Fibroblast of the aortic adventitia (primary cell): ENCODE data around the gene CMC1. TPM values are rescaled to one million over a fixed set of nuclear protein-coding genes. Genes with fewer than 3 reads are reported as not detected.

Experiments
- DNase-seq: peaks from one replicate; pipeline ENCODE4 v3.0.0-alpha.2; 2010; ENCODE audit warnings: low read depth
- H3K4me3 ChIP-seq: 2 replicates; pipeline ENCODE4 v1.5.1; 2011; ENCODE audit warnings: low read depth, mild to moderate bottlenecking, control low read depth, low read length, moderate library complexity
- CTCF ChIP-seq: IDR thresholded peaks from 2 replicates; pipeline ENCODE4 v1.5.1; 2011; ENCODE audit warnings: mild to moderate bottlenecking, low read length, control low read depth, inconsistent platforms; ENCODE audit not compliant: insufficient read depth
- total RNA-seq: library from RNA; depleted of rRNA; stranded (reverse); fragments of >200 nt; gene quantifications from 2 replicates; pipeline ENCODE4 v1.2.3, GENCODE V29; 2012; ENCODE audit warnings: low replicate concordance

Gene CMC1
- total RNA-seq, 1 donor: 8.5 TPM

- peak; percentile 94 for DNase-seq
- peak within 1 kb of the TSS; percentile 82 for H3K4me3 ChIP-seq
- no peak for TF ChIP-seq CTCF
Measured at GRCh38 chr3:28348629-28349468, 107.4 kb downstream of the CMC1 start, which contains the start of the genes AZI2 and ZCWPW2. AZI2 (minus strand) TSS chr3:28348824; CDS start chr3:28340617, 8,207 bp downstream. ZCWPW2 (plus strand) TSS chr3:28348721; CDS start chr3:28413069, 64,348 bp downstream.

- DNase-seq: no peak
- TF ChIP-seq CTCF: no peak
- H3K4me3 ChIP-seq: peak overlapping the region; percentile 82
Measured at GRCh38 chr3:28349469-28350000, 108.1 kb downstream of the CMC1 start.

Other genes with a start within 250 kb of the CMC1 start
- gene ZCWPW2, start 107.1 kb downstream of the CMC1 start, total RNA-seq: 1.2 and 1.7 TPM in 2 replicates
- 82.0 and 108 TPM in 2 replicates for gene AZI2, start 107.2 kb downstream of the CMC1 start, total RNA-seq